T-helper 2 cell treated with Interferon-gamma antibody and Interleukin-4, amounts not matched to agents 100 ng/mL and 5 ng/mL, for 36 hours (primary cell): ENCODE results near the gene MRPS10. TPM values are rescaled to one million over a fixed set of nuclear protein-coding genes. Genes with fewer than 3 reads are reported as not detected.

ENCODE experiments used
- intact Hi-C: fragments of 100-400 bp; cut with micrococcal nuclease; formaldehyde crosslinking; loops from one replicate; pipeline ENCODE4 v1.15.1; 2023
- total RNA-seq: library from RNA; stranded (reverse); gene quantifications from 2 replicates; pipeline ENCODE4 v1.2.3, GENCODE V29; 2022

Gene MRPS10
- total RNA-seq, 1 donor from 2014 or later, result 35.9 TPM

- intact Hi-C loops, result no loop called here
These were observed 38.3 kb downstream of the MRPS10 start for GRCh38 chr6:42179261-42179944.

- intact Hi-C loops, result no loop called here
These were observed 39.9 kb downstream of the MRPS10 start for GRCh38 chr6:42177514-42178364.

GRCh38 chr6:42176981-42177380 is 40.7 kb downstream of the MRPS10 start:
- intact Hi-C loops, result no loop called here

- intact Hi-C loops, result no loop called here
These were observed 41.8 kb downstream of the MRPS10 start for GRCh38 chr6:42175860-42176259.

- intact Hi-C loops, result no loop called here
These were observed 44.6 kb downstream of the MRPS10 start, which contains the start of gene GUCA1A for GRCh38 chr6:42173101-42173500. Gene GUCA1A (plus strand): TSS chr6:42173364. CDS start chr6:42173614, 250 bp downstream.

- intact Hi-C loops, result no loop called here
These were observed 45.7 kb downstream of the MRPS10 start for GRCh38 chr6:42171813-42172581.

- intact Hi-C loops, result loop anchor here (10.0 kb wide), 1 partner anchor 315 kb away; no protein-coding TSS in a partner anchor
These were observed 47.9 kb downstream of the MRPS10 start for GRCh38 chr6:42169780-42170179.

GRCh38 chr6:42168650-42169049 is 49.0 kb downstream of the MRPS10 start:
- intact Hi-C loops, result loop anchor here (10.0 kb wide), 1 partner anchor 314 kb away; no protein-coding TSS in a partner anchor

- intact Hi-C loops, result loop anchor here (1.0 to 10.0 kb wide), 5 partner anchors 62 to 387 kb away; partner anchors contain the start of genes FRS3 and TOMM6
These were observed 51.1 kb downstream of the MRPS10 start for GRCh38 chr6:42166444-42167141.

- intact Hi-C loops, result loop anchor here (10.0 kb wide), 1 partner anchor 310 kb away; no protein-coding TSS in a partner anchor
These were observed 52.6 kb downstream of the MRPS10 start for GRCh38 chr6:42165016-42165415.

GRCh38 chr6:42163981-42164380 is 53.7 kb downstream of the MRPS10 start:
- intact Hi-C loops, result loop anchor here (10.0 kb wide), 1 partner anchor 309 kb away; no protein-coding TSS in a partner anchor

GRCh38 chr6:42162812-42163211 is 54.8 kb downstream of the MRPS10 start:
- intact Hi-C loops, result loop anchor here (10.0 kb wide), 1 partner anchor 308 kb away; no protein-coding TSS in a partner anchor

GRCh38 chr6:42162384-42162783 is 55.3 kb downstream of the MRPS10 start:
- intact Hi-C loops, result loop anchor here (10.0 kb wide), 1 partner anchor 308 kb away; no protein-coding TSS in a partner anchor

- intact Hi-C loops, result loop anchor here (10.0 kb wide), 1 partner anchor 305 kb away; no protein-coding TSS in a partner anchor
These were observed 58.1 kb downstream of the MRPS10 start for GRCh38 chr6:42159431-42160024.

- intact Hi-C loops, result no loop called here
These were observed 59.0 kb downstream of the MRPS10 start for GRCh38 chr6:42158631-42159030.

GRCh38 chr6:42158011-42158410 is 59.6 kb downstream of the MRPS10 start:
- intact Hi-C loops, result no loop called here
